GM18511 (cell line): ENCODE data around the gene NTRK2.

Experiments
- ATAC-seq: cut with Tn5 transposase; IDR thresholded peaks from one replicate; pipeline ENCODE4 v1.9.1; 2021; ENCODE audit warnings: mild to moderate bottlenecking, moderate library complexity; ENCODE audit not compliant: unreplicated experiment

NTRK2 gene

DNA sequence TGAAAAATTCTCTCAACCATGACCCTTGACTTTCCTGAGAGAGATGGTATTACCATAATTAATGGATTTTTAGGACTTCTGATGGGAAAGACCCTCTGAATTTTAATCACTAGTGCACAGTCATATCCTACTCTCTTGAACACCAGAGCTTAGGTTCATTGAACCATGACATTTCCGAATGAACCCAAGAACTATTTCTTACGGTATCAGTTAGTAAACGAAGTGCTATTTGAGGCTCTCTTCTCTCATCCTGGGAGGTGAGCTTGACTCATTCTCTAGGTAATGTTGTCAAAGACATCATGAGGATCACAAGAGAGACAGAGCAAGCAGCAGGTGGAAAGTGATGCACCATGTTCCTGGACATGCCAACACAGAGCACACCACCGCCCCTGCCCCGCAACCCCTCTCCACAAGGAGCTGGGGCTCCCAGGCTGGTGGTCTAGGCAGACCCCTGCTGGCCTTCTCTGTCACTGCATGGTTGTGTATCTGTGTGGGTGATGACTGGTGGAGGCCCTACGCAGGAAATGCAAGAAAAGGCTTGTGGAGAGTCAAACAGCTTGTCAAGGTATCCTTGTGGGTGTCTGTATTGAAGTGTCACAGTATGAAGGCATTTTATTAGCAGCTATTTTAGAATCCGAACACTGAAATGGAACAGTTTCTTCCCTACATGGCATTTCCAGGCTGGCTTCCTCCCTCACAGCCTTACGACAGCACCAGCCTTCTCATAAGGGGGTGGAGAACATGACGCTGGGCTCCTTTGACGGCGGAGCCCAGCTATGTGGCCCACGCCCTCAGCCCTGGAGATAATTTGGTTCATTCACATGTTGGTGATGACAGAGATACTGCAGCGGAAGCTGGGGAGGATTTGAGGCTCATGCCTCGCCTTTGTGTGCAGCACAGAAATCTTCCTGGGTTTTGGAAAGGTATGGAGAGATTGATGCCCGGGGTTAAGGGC lies 297.6 kb downstream of the NTRK2 start:
- no peak for ATAC-seq

DNA sequence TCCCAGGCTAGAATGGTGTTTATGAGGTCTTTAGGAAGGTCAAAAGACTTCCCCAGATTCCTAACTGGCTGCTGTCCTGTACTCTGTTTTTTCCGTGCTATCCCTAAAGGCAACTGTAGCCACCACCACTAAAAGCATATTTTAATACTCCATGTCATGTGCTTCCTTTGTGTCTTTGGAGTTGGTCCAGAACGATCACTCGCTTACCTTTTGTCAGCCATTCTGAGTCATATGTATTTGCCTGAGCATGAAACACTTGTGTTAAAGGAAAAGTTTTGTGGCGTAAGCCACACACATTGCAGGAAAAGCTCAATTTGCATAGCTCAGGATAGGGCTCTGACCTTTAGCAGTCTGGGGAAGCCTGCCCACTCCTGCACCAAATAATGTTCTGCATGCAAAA lies 299.6 kb downstream of the NTRK2 start:
- no peak for ATAC-seq

DNA sequence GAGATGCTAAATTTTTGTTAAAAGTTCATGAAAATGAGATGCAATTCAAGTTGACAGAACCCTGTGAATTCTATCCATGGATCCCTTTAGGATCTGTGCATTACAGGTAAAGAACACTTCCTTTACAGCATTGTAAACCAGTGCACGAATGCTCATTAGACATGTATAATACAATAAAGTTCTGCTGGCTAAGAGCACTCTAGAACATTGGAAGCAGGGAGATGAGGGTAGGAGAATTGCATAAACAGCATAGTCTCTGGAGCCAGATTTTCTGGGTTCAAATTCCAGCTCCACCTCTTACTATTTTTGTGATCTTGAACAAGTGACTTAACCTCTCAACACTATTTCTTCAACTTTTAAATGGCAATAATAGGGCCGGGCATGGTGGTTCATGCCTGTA lies 300.2 kb downstream of the NTRK2 start:
- no peak for ATAC-seq

DNA sequence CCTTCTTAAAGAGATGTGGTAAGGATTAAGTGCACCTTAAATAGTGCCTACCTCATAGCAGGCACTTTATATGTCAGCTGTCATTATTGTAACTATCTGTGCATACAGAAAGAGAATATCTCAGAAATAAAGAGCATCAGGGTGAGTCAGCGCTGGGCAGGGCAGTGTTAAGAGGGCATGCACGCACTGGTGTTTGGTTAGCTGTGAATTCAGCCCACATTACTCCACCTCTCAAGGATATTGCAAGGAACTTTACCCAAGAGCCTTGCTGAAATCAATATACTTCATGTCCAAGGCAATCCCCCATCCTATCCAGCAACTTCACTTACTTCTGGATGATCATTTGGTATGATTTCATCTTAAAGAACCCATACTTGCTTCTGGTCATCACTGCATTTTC lies 300.9 kb downstream of the NTRK2 start:
- no peak for ATAC-seq

DNA sequence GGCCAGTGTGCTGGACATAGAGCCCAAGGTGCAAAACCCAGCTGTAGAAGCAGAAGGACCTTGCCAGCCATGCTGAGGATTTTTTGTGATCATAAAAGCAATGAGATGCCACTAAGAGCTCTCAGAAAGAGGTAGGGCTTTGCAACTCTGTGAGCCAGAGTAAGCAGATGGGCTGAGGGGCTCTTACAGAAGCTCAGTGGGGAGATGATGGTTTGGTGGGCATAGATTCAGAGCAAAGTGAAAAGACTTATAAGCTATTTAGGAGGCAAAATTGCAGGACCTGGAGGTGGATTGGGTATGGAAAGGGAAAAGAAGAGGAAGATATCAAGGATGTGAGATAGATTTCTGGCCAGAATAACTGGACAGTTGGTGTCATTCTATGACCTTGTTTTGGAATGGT lies 302.0 kb downstream of the NTRK2 start:
- no peak for ATAC-seq

DNA sequence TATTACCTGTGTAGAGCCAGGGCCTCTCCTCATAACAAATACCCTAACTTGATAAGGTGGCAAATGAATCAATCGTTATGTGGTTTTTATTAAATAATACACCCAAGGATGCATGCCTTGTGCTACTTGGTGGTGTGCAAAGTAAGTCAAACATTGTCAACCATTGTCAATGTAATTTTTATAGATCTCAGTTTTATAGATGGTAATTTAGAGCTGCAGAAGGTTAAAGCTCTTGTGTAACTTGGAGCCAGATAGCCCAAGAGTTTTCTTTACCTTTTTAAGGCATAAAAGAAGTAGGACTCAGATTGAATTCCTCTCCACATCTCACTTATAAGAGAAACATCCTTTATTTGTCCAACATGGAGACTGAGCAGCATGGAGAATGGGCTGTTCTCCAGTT lies 304.7 kb downstream of the NTRK2 start:
- no peak for ATAC-seq

DNA sequence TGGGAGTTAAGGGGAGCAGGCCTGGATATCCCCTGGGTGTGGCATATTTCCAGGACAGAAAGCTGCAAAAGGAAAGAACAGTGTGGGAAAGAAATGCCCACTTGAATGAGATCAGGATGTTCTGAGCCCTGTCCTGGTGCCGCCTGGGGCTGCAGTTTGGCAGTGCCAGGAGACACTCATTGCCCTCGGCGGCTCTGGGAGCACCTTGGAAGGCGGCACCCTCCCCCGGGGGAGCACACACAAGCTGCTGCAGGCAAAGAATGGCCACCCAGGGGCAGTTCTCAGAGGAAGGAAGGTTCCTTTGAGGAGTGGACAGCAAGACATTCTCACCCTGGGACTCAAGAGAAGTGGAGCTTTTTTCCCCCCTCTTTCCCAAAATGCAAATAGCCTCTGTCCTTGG lies 305.3 kb downstream of the NTRK2 start:
- ATAC-seq, result no peak

DNA sequence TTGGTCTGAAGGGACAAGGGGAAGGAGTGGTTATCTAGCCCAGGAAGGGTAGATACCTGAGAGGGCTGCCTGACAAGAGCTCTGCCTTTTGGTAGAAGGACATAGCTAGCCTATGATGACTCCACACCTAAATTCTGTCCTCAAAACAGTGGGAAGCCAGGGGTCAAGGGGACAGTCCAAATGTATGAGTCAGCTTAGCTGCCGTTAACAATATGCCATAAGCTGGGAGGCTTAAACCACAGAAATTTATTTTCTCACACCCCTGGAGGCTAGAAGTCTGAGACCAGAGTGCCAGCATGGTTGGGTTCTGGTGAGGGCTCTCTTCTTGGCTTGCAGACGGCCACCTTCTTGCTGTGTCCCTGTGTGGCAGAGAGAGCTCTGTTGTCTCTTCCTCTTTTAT lies 306.4 kb downstream of the NTRK2 start:
- ATAC-seq, result no peak

DNA sequence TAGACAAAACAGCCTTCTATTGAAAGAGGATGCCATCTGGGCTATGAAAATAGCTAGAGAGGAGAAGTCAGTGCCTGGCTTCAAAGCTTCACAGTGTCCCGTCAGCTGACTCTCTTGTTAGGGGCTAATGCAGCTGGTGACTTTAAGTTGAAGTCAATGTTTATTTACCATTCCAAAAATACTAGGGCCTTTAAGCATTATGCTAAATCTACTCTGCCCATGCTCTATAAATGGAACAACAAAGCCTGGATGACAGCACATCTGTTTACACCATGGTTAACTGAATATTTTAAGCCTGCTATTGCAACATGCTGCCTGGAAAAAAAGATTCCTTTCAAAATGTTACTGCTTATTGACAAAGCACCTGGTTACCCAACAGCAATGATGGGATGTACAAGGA lies 309.1 kb downstream of the NTRK2 start:
- no peak for ATAC-seq

DNA sequence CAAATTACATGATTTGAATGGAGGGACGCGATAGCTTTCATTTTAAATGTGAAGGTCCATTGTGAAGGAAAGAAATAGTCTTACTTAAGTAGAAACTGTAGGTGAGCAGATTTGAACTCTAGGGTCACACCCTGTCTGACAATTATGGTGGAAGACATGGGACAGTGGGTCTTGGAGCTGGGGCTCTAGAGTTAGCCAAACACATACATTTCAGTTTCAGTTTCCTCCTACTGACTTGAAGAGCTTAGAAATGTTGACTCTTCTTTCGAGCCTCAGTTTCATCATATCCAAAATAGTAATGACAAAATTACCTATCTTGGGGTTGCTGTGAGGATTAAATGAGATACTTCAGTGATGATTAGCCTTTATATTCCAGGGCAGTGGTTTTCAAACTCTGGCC lies 314.2 kb downstream of the NTRK2 start:
- no peak for ATAC-seq

DNA sequence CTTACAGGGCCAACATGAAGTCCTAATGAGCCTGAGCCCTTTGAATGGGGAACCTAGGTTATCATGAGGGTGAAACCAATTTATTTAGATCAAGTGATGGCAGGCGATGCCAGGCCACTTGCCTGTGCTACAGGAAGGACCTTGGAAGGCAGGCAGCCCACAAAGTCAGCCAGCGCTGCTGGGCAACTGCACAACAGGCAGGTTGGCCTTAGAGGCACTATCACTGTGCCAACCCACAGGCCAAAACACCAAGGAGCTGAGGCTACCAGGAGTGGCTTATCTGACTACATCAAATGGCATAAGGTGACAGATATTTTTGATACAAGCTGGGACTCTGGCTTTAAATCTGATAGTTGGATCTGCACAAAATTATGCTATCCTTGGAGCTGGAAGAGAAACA lies 319.1 kb downstream of the NTRK2 start:
- ATAC-seq, result no peak

DNA sequence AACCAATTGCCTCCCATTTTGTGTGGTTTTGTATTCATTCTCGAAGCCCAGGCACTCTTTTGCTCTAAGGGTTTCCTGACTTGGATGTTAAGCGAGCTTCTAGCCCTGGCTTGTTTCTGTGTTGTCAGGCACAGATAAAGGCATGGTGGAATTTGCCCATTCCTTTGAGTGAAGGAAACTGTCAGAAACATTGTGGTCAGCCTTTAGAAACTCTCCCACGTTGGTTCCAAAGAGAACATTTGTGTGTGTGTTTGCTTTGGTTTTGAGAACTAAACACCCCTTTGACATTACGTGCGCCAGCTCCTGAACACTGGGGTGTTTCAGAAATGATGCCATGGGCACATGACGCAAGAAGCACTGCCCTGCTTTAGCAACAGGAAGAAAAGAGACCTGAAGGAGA lies 320.9 kb downstream of the NTRK2 start:
- ATAC-seq, result no peak

DNA sequence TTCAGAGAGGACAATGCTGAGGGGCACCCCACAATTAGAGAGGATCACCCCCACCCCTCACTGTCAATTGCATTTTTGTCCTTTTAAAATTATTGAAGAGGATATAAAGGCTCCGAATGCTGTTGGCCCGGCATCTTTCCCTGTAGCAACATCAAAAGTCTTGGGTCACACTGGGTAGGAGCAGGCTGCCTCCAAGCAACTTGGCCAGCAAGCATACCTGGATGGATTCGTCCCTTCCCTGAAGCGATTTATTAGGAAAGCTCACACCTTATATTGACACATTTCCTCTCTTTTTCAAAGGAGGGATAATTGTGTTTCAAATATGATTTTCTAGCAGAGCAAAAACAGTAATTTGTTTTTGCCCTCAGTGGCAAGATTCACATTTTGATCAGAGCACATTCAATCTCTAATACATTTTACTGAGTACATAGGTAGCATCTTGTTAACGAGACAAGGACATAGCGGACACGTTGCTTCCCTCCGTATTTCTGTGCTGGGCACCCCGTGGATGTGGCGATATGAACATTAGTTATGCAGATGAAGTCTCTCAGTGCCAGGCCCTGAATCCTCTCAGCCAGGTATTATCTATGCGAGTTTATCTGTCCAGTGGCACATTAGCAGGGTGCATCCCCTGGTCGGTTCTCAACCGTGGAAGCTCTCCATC lies 321.5 kb downstream of the NTRK2 start:
- ATAC-seq, result no peak

DNA sequence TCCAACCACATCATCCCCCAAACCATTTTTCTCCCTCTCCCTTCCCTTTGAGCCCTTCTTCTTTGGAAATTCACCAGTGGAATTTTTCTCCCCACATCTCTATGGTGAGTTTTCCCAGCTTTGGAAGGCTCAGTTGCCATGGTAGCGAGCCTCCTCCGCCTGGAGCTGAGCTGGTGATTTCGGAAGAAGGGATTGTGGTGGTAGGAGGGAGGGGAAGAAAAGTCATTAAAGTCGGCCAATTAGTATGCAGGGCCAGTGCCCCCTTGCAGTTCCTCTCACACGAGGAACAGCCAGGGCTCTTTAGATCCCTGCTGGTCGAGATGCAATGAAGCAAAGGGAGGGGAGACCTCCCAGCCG lies 322.0 kb downstream of the NTRK2 start:
- no peak for ATAC-seq

DNA sequence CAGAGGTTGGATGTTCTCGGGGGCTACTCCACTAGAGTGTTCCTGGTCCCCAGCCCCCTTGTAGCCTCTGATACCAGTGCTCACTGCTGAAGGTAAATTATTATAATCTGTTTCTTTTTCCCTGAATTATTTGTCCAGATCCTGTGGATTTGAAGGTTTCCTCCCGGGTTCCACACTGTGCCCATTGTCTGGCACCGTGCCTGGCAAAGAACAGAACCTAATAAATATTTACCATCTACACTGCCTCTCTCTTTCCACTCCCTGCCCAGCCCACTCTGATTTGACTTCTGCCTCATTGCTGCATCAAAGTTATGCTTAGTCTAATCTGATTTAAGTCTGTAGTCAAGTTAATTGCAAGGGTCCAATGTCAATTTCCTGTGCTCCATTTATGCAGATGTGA lies 322.9 kb downstream of the NTRK2 start:
- no peak for ATAC-seq

DNA sequence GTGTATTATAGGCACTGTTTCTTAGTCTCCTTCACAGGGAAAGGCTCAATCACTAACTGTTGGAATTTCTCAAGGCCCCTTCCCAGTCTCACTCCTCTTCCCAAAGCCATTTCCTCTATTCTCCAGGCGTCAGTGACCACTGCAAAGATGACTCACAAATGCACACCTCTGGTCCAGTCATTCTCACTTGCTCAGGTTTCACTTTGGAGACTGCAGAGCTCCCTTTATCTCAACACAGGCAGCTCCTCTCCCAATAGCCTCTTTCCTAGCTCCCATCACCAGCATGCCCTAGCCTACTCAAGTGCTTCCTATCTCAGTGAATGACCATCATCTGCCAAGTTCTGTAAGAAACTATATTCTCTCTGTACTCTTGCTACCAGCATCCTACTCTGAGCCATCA lies 323.6 kb downstream of the NTRK2 start:
- ATAC-seq, result no peak

DNA sequence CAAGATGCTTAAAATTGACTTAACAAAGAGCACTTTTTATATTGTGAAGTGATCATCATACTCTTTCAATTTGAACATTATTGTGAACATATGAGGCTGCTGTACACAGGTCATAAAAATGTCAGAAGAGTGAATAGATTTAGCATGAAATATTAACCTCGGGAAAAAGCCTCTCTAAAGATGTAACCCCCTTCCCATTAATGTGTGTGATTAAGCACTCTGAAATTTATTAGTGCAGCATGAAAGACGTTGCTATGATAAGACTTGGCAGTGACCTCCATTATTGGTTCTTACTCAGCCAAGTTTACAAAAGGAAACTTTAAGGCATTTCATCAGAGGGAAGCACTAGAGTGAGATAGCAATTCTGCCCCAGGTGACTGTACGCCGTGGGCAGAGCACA lies 326.5 kb downstream of the NTRK2 start:
- no peak for ATAC-seq

DNA sequence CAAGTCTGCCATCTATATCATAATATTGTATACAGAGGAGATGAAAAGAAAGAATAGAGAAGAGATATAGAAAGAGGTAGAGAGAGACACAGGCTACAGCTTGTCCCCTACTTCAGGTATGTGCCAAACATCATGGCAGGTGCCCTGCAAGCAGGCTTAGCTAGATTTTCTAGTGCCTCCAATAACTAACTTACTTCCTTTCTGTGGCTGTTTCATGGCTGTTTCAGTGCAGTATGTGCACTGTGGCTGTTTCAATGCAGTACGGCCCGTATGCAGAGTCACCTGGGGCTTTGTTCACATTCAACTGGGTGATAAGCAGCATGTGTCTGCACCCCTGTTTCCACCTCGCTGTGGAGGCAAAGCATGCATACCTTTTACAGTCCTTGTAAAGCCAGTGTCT lies 327.2 kb downstream of the NTRK2 start:
- no peak for ATAC-seq

DNA sequence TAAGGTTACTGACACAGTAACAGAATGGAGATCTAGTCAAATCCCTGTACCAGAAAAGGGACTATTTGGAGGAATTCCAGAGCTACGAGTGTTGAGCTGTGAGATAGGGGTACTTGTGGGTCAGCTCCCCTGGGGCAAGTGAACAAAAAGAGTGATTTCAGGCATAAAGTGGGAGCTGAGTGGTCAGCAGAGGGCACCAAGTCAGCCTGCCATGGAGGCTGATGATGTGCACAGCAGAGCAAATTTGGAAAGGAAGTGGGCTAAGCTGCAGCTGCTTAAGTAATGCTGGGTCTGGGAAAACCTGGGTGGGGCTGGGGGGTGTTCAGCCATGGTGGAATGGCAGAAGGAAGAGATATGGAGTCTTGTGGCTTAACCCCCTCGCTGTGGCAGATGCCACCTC lies 327.9 kb downstream of the NTRK2 start:
- ATAC-seq, result no peak

DNA sequence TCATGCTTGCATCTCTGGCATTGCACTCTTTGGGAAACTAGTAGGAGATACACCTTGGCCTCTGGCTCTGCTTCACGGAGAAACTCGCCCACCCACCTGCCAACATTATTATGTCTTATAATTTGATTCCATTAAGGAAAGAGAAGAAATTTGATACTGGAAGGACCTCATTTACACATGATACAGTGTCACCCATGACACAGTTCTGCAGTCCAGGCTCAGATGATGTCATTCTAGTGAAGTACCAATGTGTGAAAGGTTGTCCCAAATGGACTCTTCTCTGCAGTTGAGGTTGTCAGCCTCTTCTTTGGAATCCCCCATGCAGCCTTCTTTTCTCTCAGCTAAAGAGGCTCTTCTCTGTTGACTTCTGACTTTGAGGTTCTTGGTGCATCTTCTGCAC lies 329.1 kb downstream of the NTRK2 start:
- ATAC-seq, result no peak

DNA sequence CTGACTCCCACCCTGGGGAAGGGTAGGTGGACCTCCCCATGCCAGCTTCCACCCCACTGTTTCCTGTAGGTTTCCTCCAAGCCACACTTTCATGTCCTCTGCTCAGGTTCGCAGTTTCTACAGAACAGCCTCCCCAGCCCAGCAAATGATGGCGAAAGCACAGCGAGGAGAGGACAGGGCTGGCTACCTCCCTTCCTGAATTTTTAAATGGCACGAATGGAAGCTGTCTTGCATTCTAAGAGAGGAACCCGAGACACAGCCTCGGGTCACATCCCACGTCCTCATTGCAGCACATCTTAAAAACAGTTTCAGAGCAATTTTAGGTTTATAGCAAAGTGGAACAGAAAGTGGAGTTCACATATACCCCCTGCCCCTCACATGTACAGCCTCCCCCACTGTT lies 330.3 kb downstream of the NTRK2 start:
- ATAC-seq, result no peak

DNA sequence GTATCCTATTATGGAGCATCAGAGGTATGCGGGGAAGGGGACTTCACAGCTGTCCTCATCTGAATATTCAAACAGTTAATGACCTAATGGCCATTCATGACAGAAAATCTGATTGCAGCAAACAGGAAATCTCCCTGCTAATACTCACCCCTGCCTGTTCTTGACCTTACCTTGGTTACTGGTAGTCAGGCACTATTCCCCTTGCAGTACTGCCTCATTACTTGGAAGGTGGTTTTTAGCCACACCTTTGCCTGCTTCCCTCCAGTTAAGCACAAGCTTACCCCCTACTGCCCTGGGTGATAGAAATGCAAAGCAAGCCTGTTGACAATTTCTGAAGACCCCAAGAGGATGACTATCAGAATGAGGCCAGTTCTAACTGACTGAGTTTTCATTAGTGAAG lies 332.4 kb downstream of the NTRK2 start:
- ATAC-seq, result no peak
